Body of pancreas (tissue), 4 donors: ENCODE measurements around the gene ADORA1. TPM values are rescaled to one million over a fixed set of nuclear protein-coding genes. Genes with fewer than 3 reads are reported as not detected.

Source experiments
- ATAC-seq: fragments of 150-250 bp; one replicate; pipeline ENCODE4 v1.9.1; 2016
- DNase-seq, 4 donors: peaks; one replicate each; pipeline ENCODE4 v3.0.0-alpha.2; 2019
- H3K27ac ChIP-seq, 4 donors: fragments of 200-600 bp; sonication (generic); 1 replicate in 3 of 4; 2 replicates in 1 of 4; pipeline versions ENCODE4 v1.5.1 to v1.6.1; 2016 to 2019; ENCODE audit warnings: mild to moderate bottlenecking in 1 of 4, mixed read lengths in 1 of 4, moderate library complexity in 1 of 4
- H3K27me3 ChIP-seq, 2 donors: fragments of 200-600 bp; sonication (generic); one replicate each; pipeline ENCODE4 v1.6.0; 2016; ENCODE audit warnings: mild to moderate bottlenecking in 1 of 2
- H3K36me3 ChIP-seq, 2 donors: fragments of 200-600 bp; sonication (generic); replicated peaks in 1 of 2; 2 replicates each; pipeline ENCODE4 v1.5.1; 2016; ENCODE audit warnings: low read depth in 2 of 2; ENCODE audit not compliant: insufficient read depth in 1 of 2
- H3K4me1 ChIP-seq: fragments of 200-600 bp; sonication (generic); one replicate; pipeline ENCODE4 v1.6.0; 2016
- H3K4me3 ChIP-seq, 2 donors: fragments of 200-600 bp; sonication (generic); 1 replicate in 1 of 2; 2 replicates in 1 of 2; pipeline ENCODE4 v1.5.1; 2016 to 2019
- H3K9me3 ChIP-seq, 3 donors: fragments of 200-600 bp; sonication (generic); 1 replicate in 2 of 3; 2 replicates in 1 of 3; pipeline ENCODE4 v1.5.1; 2016
- POLR2A ChIP-seq, 3 donors: fragments of 450-650 bp; IDR thresholded peaks; one replicate each; pipeline ENCODE4 v1.6.1; 2016; ENCODE audit warnings: antibody characterized with exemption in 3 of 3, mild to moderate bottlenecking in 2 of 3
- WGBS, 2 donors: methylation state at CpG; one replicate each; pipeline ENCODE4 v1.1.5; 2017; 5-methylcytosine and 5-hydroxymethylcytosine counted together
- intact Hi-C: fragments of 100-400 bp; cut with DNase I; formaldehyde crosslinking; loops from one replicate; pipeline ENCODE4 v1.15.1; 2023
- total RNA-seq, 2 donors: library from RNA; depleted of rRNA; stranded (reverse); fragments of >200 nt; gene quantifications; one replicate each; pipeline ENCODE4 v1.1.0, GENCODE V29; 2016
- TF ChIP-seq, protein P1 (sequence below), 7 experiments: fragments of 450-650 bp in 4 of 7; fragments of 200-600 bp in 3 of 7; sonication (generic) in 3 of 7; IDR thresholded peaks; one replicate each; pipeline ENCODE4 v1.5.1; 2016 to 2019; ENCODE audit warnings: antibody characterized with exemption in 7 of 7

ADORA1 gene
- total RNA-seq, 2 donors from 2014 or later = 16.1 to 21.1 TPM

DNA sequence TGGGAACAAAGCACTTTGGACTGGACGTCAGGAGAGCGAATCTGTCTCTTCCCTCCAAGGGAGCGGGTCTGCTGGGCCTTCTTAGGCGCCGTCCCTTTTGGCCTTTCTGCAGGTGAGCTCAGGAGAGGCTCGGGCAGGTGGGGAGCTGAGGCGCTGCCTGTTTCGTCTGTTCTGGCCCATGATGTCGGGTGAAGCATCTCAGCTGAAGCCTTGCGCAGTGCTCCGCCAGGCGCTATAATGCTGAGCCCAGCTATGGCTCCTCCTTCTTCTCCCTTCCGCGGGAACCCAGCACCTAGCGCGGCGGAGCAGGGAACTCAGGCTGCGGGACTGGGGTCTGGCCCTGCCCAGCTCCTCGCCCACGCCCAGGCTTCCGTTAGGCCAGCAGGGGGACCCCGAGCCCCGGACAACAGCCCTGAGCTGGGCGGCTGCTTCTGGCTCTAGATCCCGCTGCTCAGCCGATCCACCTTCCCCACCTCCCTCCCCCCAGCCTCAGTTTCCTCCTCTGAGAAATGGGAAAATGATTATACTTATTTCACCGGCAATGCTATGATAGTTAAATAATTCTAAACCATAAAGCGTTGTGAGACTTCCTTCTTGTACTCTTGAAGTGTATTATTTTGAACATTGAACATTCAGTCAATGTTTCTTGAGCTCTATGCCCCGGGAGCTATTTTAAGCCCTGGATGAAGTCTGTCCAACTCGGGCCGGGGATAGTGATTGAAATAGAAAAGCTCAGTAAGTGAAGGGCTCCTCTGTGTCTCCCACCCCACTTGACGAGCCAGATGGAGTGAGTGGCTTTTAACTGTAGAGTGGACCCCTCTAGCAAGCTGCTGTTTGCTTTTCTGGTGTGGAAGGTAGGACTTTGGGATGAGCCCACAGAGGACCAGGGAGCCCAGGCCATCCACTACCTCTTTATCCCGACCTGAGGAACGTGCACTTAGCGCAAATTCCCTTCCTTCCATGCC, 9.6 kb upstream of the ADORA1 start:
- TF ChIP-seq, protein P1, sequence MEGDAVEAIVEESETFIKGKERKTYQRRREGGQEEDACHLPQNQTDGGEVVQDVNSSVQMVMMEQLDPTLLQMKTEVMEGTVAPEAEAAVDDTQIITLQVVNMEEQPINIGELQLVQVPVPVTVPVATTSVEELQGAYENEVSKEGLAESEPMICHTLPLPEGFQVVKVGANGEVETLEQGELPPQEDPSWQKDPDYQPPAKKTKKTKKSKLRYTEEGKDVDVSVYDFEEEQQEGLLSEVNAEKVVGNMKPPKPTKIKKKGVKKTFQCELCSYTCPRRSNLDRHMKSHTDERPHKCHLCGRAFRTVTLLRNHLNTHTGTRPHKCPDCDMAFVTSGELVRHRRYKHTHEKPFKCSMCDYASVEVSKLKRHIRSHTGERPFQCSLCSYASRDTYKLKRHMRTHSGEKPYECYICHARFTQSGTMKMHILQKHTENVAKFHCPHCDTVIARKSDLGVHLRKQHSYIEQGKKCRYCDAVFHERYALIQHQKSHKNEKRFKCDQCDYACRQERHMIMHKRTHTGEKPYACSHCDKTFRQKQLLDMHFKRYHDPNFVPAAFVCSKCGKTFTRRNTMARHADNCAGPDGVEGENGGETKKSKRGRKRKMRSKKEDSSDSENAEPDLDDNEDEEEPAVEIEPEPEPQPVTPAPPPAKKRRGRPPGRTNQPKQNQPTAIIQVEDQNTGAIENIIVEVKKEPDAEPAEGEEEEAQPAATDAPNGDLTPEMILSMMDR (IDR thresholded peaks at IDR 0.05) = peak; percentile 77 to 92 (median 86)
- no peak for TF ChIP-seq POLR2A (IDR thresholded peaks at IDR 0.05)
- intact Hi-C loops = loop anchor here (2.0 to 5.0 kb wide), 2 partner anchors 54 to 97 kb away; no protein-coding TSS in a partner anchor
- ATAC-seq (peak; percentile 92), DNase-seq (peak; percentile 75 to 82 (median 78))
- Histone ChIP-seq H3K36me3 (no peaks in the 10 kb centered on the region), H3K4me3 (no peak overlapping the region), H3K27ac (no peak overlapping the region), H3K27me3 (no peaks in the 10 kb centered on the region), H3K4me1 (peaks cover 7% of the 10 kb centered on the region), H3K9me3 (no peaks in the 10 kb centered on the region)
- WGBS, 2 donors = 7 to 16% methylated on average over 23 to 35 of the region's 35 CpGs

DNA sequence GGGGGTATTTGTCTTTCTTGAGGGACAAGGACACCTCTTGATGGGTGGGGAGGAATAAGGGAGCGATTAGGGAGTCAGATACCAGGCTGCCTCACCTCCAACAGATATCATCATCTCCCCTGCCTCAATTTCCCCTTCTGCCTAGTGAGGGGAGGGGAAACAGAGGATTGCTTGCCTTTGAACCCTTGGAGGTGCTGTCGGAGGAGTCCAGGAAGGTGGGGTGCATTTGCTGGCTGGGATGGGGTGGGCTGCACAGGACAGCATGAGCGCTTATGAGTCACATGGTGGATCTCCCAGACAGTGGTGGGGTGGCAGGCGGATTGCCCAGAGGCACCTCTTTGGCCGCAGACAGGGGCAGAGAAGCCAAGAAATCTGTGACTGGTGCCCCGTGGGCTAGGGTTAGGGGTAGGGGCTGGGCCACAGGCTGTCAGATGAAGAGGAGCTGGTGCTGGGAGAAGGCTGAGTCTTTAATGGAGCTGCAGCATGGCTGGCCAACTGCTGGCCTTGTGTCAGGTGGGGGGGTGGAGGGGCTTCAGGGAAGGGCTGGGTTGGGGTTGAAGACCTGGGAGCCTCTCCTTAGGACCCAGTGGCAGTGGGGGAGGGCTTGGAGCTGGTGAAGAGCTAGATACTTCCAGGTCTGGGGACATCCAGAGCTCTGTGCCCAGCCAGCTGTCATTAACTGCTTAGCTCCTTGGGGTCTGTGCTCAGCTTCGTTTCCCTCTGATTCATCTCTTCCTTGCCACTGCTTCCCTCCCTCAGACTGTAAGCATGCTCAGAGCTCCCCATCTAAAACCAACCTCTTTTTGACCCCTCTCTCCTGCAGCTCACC, 7.0 kb upstream of the ADORA1 start:
- no peaks in the 10 kb centered on the region for H3K27me3 ChIP-seq
- H3K36me3 ChIP-seq = no peaks in the 10 kb centered on the region
- peaks cover 14% of the 10 kb centered on the region for H3K4me1 ChIP-seq
- no peak for ATAC-seq
- no peaks in the 10 kb centered on the region for H3K9me3 ChIP-seq
- 58 to 69% methylated on average over 3 to 7 of the region's 7 CpGs for WGBS, 2 donors
- no peak overlapping the region for H3K4me3 ChIP-seq
- TF ChIP-seq POLR2A (IDR thresholded peaks at IDR 0.05) = no peak
- TF ChIP-seq, protein P1 (IDR thresholded peaks at IDR 0.05) = no peak
- intact Hi-C loops = no loop called here
- H3K27ac ChIP-seq = no peak overlapping the region
- no peak for DNase-seq

- WGBS, 2 donors = 60 to 62% methylated on average over 11 of the region's 11 CpGs
- intact Hi-C loops = no loop called here
- DNase-seq (no peak), ATAC-seq (no peak)
- Histone ChIP-seq H3K4me1 (peaks cover 21% of the 10 kb centered on the region), H3K27me3 (no peaks in the 10 kb centered on the region), H3K36me3 (no peaks in the 10 kb centered on the region), H3K4me3 (no peak overlapping the region), H3K9me3 (no peaks in the 10 kb centered on the region), H3K27ac (no peak overlapping the region)
- no peak for TF ChIP-seq POLR2A (IDR thresholded peaks at IDR 0.05)
- TF ChIP-seq, protein P1 (IDR thresholded peaks at IDR 0.05) = no peak
Measured at GRCh38 chr1:203121186-203122015, 6.1 kb upstream of the ADORA1 start.

GRCh38 chr1:203122159-203122558, 5.4 kb upstream of the ADORA1 start:
- ATAC-seq = no peak
- Histone ChIP-seq H3K27me3 (no peaks in the 10 kb centered on the region), H3K4me3 (no peak overlapping the region), H3K4me1 (peaks cover 29% of the 10 kb centered on the region), H3K36me3 (no peaks in the 10 kb centered on the region), H3K27ac (no peak overlapping the region), H3K9me3 (no peaks in the 10 kb centered on the region)
- TF ChIP-seq, protein P1 (IDR thresholded peaks at IDR 0.05) = no peak
- no peak for TF ChIP-seq POLR2A (IDR thresholded peaks at IDR 0.05)
- DNase-seq = no peak
- WGBS, 2 donors = 78 to 80% methylated on average over 1 to 2 of the region's 2 CpGs
- intact Hi-C loops = no loop called here
